ENCODE results near the gene PEMT.
A peak's percentile ranks its signal among the peaks of the same experiment; 100 is the strongest.

PEMT gene

DNA sequence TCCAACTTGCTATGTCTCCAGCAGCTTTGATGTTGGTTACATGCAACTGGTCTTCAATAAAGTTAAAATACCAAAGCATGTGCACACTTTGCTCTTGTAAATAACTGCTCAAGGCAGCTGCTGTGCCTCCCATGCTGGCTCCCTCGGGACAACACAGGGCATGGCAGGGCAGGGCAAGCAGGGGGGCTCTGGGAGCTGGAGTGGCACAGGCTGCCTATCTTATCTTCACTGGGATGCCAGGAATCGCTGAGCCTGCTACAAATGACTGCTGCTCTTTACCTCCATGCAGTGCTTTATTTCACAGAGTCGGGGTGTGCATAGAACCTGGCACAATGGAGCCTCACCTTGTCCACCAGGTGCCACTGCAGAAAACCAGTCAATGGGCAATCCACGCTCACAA lies 21.8 kb downstream of the PEMT start:
- peak; percentile 12 for DNase-seq

DNA sequence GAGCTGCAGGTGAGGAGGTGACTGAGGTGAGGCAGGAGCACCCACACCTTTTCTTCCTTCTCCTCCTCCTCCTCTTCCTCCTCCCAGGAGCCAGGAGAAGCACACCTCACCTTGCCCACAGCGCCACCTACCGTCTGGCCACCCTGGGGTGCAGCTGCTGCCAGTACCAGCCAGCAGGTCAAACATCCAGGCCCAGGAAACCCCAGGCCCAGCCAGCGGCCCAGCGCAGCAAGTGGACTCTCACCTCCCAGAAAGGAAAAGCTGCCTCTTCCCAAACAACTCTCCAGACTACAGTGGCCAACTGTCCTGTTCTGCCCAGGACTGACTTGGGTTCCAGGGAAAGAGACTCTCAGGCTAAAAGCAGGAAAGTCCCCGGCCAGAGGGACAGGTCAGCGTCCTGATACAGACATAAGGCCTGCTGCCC lies 22.7 kb downstream of the PEMT start:
- DNase-seq = peak; percentile 33

DNA sequence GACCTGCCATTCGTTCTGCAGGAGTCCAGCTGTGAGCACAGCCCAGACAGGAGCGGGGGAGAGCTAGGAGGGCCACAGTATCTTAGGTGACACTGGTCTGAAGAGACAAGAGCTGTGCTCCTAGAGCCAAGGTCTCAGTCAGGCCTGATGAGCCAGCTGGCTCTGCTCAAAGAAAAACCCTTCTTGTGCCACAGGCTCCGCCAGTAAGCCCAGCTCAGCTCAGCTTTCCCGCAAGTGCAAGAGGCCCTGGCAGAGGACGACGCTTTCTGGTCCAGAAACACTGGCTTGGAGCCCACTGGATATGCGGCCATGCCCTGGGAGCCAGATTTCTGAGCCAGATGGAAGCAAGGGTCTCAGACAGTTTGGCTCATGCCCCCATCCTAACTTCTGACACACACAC lies 23.9 kb downstream of the PEMT start:
- peak; percentile 56 for DNase-seq

DNA sequence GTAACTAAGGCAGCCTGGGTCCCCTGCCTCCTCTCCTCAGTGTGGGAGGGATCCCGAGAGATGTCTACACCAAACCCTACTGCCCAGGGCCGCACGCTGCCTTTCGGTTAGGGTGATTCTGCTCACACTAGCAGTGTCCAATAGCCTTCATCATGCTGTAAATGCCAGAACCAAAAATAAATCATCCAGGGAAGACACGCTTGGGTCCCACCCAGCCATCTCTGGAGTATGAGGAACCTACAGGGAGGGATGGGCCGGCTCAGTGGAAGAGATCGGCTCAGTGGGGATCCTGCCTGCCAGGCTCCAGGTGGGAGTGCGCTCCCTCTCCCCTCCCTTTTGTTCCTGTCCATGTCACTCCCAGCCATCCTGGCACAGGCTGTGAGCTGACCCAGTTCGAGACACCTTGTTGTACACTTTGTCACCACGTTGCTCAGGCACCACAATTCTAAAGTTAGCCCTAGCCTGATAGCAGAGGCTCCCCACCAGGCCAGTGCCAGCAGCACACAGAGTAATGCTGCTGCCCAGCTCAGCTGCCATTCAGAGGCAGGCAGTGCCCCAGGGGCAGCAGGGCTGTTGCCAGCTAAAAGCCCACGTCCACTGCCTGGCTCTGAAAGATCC lies 24.5 kb downstream of the PEMT start:
- DNase-seq = no peak

DNA sequence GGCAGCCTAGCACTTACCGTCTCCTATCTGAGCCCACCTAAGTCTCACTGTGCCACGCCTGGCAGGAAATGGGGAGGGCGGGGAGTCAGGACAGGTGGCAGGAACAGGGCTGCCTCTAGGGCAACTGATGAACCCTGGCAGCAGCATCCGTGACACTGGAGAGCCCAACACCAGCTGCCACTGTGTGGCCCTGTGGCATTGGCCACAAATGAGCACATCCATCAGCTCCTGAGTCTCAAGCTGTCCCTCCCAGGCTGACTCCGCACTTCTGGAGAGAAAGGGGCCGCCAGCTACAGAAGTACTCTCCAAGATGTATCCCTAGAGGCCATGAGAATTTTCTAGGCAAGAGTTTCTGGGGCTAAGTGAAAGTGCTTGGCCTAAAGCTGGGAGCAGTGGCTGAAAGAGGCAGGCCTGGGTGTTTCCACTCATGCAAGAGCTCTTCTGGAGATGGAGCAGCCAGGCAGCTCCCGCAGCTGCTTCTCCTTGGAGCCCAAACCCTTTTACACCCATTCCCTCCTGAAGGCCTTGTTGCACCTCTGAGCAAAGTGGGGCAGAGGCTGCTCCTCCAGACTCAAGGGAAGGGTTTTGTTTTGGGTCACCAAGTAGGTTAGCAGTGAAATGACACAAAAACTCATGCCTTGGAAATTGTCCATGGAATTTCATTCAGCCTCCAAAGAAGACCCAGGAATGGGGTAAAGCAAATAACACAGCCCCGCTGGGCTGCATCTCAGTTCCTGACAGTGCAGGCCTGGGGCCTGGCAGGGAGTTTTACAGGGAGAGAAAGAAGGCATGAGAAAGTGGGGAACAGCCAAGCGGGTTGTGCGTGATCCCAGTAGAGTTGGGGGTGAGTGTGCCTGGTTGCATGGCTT lies 25.8 kb downstream of the PEMT start:
- no peak for DNase-seq

DNA sequence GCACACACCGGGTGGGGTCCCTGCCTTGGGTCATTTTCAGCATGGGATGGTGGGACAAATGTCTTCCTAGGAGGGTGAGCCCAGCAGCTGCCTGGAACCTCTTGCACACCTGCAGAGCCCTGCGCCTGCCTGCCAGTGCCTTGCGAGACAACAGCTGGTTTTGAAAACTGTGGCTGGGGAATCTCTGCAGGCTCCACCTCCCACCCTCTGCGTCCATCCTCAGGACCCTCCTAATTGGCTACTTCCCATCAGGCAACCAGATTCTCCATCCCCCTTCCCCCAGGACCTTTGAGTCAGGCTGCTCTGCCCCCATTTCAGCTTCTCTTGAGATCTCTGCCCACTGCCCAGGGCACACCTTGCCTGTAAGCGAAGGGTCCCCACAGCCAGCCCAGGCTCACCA lies 26.6 kb downstream of the PEMT start:
- no peak for DNase-seq

DNA sequence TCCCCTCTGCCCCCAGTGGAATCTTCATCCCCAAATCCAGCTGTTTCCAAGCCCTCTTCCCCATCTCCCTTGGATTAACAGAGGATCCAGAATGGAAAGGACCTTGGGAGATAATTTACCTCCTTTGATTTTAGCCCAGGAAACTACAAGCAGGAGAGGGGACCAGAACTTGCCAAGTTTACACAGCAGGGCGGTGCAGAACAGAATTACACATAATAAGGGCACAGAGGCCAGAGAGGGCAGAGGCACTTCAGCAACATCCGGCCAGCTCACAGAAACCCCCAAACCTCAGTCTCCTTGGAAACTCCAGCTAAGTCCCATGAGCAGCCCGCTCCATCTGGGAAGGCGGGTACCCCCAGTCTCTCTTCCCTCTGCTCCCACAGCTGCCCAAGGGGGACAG lies 27.2 kb downstream of the PEMT start:
- no peak for DNase-seq

DNA sequence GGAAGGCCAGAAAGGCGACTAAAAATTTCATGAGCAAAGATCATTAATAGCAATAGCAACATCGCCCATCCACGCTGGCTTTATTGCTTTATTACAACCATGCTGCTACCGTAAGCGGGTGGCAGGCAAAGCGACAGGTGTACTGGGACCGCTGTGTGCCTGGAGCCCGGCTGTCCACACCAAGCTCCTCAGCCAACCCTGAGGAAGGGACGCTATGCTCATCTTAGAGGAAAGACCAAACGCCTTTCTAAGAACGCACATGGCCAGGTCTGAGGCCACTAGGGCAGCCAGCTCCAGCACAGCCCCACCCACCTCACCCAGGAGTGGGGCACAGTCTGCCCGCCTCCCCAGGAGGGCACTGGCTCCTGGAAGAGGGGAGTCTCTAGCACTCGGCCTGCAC lies 28.0 kb downstream of the PEMT start:
- DNase-seq = no peak

DNA sequence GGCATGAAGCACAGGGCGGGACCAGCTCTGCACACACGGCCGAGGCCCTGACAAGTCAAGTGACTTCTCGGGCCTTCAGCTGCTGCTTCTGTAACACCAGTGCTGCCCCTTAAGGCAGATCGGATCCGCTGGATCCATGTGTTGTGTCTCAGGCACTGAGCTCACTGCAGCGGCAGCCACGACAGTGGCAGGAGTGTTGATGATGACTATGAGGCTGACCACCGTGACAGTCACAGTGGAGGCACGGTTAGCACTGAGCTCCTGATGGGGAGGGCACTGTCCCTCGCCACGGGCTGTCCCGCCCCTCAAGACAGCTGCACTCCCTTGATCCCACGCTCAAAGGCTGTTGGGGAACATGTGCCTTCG lies 29.4 kb downstream of the PEMT start:
- DNase-seq = no peak

DNA sequence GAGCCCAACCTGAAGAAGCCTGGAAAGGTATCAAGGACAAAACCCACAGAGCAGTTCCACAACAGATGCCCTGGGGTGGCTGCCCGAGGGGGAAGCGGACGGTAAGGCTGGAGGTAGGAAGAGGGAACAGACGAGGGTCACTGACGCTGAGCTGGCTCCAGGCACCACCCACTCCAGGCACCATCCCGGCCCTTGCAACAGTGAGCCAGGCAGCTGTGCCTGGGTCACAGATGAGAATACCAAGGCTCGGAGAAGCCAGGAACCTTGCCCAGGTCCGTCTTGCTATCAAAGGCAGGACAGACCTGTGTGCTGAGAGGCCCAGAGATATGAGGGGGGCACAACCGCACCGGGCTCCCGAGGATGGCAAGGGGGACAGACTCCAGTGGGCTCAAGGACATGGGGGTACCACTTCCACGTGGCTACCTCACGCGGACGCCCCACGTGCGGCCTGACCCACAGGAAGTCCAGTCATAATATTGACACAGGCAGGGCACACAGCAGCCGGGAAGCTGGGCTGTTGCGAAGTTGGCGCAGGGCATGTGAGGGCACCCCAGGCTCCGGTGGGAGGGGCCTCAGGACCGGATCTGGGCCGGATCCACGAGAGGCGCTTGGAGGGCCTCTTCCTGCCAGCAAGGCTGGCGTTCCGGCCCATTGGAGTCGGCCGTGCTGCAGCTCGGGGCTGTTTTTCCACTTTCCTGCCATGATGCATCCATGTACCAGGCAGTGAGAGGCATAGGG lies 29.9 kb downstream of the PEMT start:
- DNase-seq = no peak

DNA sequence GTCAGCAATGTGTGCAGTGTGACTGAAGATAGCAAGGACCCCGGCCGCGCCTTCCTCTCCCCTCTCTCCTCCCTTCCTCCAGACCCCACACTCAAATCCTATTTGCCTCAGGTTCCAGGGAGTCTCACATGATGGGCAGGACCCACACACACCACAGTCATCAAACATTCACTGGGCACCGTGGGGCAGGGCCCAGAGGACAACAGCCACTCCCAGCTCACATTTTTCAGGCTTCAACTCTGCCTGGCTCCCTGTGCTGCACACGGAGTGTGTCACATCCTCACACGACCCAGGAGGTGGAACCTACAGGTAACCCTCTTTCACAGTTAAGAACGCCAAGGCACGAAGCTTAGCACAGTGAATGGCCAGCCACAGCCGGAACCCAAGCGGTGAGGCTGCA lies 30.5 kb downstream of the PEMT start:
- no peak for DNase-seq

DNA sequence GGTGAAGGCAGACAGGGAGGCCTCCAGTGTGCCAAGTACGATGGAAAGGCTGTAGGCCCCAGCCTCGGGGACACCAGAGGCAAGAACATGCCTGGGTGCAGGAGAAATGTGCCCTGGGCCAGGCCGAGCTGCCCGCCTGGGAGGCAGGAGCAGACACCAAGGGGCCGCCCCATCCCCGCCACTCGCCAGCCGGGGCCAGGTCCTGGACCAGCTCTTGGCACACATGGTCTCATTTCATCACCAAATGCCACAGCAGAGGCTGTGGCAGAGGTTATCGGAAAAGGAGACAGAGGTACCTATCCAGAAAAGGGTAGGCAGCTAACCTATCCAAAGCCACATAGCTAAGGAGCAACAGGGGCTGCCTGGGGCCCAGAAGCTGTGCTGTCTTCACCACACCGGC lies 31.3 kb downstream of the PEMT start:
- DNase-seq = no peak

DNA sequence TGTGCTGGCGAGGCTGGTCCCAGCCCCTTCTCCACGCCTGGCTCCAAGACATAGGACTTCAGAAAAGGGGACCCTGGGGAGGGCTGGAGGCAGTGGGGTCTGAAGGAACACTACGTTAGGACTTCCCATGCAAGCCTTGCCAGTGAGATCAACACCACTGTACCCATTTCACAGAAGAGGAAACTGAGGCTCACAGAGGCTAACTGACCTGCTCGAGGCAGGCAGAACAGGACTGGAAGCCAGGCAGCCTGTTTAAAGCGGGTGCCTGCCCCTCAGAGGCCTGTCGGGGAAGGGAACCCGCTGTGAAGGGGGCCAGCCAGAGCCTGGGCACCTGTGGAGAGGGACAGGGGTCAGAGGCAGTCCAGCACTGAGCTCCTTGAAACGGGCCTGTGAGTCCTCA lies 32.3 kb downstream of the PEMT start:
- no peak for DNase-seq

DNA sequence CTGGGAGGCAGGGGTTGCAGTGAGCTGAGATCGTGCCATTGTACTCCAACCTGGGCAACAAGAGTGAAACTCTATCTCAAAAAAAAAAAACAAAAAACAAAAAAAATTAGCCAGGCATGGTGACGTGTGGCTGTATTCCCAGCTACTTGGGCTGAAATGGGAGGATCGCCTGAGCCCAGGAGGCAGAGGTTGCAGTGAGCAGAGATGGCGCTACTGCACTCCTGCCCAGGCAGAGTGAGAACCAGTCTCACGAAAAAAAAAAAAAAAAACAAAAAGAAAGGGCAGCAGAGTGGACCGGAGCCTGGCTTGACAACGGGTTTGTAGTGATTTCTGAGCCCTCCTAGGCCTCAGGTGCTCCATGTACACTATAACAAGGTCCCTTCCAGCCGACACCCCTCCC lies 33.1 kb downstream of the PEMT start:
- no peak for DNase-seq

DNA sequence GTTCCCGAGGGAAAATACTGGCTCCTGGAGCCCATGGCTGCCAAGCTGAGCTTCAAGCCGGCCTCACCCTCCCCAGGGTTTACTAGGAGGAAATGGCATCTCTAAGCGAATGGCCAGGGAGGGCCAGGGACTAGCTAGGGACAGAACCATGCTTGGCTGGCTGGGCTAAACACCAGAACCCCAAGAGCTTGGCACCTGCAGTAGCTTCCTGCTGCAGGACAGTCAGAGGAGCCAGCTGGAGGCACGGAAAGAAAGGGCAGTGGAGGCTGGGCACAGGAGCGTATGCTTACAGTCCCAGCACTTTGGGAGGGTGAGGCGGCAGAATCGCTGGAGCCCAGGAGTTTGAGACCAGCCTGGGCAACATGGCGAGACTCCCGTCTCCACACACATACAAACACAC lies 33.7 kb downstream of the PEMT start:
- DNase-seq = no peak

DNA sequence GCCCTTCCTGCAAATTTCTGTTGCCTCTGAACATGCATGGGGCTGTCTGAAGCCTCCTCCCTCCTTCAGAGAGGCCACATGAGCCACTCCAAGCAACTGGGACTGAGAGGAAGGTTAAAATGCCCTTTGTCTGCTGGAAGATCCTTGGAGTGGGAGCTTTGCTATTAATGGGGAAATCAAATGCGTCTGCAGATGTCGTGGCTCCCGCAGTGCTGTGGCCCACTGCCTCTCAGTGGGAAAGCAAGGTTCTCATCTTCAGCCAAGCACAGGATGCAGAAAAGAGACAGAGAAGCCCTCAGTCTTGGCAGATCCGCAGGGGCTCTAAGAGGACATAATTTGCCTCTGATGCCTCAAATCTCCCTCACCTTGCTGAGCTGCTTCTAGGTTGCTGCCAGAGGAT lies 34.8 kb downstream of the PEMT start:
- no peak for DNase-seq

DNA sequence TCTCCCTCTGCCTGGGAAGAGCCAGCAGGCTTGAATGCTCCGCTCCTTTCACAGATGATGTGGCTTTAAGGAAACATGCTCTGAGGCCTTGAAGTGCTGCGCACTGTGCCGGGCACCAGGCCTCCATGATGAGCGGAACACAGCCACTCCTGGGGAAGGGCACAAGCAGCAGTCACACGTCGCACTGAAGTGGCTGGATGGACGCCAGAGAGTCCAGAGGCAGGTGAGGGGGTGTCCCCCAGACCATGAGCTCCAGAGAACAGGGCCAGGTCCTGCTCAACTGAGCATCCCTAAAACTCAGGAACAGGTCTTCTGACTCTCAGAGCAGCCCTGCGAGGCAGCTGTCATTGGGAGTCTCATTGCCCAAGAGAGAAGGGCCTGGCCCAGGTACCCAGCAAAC lies 35.6 kb downstream of the PEMT start:
- no peak for DNase-seq

DNA sequence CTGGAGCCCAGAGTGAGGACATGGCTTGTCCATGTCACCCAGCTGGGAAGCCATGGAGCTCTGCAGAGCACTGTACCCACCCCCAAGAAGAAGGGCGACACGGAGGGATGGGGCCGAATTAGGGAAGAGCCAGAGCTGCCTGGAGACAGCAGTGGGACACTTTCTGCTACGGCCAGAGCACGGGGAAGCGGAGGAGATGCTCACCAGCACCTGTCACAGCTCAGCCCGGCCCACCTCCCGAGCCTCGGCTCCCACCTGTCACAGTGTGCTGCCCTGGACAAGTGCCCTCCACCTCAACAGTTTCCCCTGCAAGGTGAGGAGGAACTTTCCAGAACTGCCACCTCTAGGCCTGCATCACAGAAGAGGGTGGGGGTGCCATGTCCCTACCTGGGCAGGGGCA lies 36.4 kb downstream of the PEMT start:
- DNase-seq = no peak

DNA sequence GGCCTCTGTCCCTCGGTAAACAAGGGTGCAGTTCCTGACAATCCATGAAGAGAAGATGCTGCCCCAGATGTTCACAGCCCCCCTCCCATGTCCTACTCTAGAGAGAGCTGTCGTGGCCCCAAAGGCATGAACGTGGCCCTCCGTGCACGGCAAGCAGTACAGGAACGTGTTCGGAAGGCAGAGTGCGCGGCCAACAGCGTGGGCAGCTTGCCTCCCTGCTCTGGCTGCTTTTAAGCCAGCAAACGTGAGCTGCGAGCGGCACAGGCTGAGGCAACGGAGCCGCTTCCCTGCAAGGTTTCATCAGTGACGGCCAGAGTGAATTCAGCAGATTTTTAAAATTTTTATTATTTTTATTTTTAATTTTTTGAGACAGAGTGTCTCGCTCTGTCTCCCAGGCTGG lies 37.2 kb downstream of the PEMT start:
- DNase-seq = no peak

DNA sequence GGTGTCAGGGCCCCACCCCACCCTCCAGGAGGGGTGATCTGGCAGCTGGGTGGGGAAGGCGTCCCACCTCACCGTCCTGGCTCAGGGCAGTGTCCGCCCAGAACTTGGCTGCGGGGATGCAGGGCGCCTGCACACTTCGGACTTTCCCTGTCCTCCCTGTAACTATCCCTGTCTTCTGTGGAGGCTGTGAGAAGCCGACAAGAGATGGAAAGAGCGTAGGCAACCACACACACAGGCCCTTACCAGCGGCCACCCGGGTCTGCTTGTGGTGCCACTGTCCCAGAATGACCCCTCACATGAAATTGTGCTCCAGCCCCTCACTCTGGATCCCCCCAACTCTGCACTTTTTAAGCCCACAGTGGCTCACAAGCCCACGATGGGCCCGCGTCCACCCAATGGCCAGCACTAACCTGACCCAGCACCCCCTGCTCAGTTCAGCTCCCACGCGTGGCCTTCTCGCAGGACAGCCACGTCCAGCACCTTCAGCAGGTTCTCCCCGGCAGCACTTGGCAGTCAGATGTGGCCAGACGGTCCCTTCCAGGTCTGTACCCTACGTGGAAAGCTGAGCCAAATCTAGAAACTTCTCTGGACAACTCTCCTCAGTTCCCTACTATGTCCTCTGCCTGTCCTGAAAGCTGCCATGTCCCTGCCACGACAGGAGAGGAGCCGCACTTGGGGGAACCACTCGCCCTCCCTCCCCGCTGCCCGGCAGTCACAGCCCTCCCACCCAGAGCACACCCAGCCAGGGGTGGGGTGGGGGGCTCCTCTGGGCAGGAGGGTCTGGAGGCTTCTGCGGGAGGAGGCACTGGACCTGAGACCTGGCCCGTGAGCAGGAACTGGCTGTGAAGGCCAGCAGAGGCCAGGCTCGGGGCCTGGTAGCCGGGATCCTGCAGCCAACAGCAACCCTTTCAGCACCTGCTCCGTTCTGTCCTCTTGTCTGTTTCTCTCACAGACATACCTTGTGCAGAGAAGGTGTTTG lies 38.0 kb downstream of the PEMT start:
- DNase-seq = no peak

DNA sequence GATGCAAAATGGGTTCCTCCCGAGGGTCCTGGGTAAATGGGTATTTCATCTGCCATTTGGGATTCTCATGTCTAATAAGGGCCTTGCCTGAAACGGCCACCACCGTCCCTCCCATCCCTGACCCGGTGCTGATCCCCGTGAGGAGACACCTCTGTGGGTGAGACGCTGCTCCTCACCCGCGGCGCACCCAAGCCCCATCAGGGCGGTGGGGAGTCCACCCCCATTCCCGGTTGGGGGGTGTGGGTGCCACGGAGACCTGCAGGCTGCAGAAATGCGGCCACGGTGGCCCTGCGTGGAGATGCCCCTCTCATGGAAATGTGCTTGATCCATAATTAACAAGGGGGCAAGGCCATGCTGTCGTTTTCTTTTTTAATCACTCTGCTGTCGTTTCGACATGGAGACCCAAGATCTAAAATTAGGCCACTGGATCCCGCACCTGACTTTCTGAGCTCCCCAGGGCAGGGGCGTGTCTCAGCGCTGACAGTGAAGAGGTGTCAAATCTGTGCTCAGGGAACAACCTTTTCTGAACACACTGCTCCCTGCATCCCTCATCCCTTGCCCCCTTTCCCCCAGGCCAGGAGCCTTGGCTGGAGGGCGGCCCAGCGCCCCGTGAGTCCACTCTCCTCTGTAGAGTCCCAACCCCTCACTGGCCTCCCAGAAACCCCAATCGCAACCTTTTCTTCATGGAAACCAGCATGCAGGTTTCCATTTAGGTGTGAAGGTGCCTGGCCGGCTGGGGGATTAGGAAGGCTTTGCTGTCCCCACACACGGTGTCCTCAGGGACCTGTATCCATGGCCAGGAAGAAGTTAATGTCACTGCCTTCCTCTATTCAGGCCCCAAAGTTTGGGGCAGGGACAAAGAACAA lies 38.9 kb downstream of the PEMT start:
- DNase-seq = no peak

DNA sequence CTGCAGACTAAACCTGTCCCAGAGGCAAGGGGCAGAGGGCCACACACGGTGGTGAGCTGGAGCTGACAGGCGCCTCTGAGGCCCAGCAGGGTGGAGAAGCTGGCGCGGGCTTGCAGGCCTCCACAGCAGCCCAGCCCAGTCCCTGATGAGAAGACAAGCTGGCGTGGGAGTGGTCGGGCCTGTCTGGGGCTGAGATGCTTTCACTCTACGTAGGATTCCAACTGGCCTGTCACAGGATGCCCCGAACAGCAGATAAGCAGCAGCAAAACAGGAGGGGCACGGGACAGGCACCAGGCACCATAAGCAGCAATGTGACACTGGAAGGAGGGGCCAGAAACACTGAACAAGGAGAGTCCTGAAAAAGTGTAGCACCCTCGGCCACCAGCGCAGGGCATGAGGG lies 40.1 kb downstream of the PEMT start:
- peak; percentile 14 for DNase-seq
